NOMO-1 treated with DMSO at 0.1 percent for 48 hours (cell line): ENCODE results near the gene FASTKD3.

Source experiments
- DNase-seq: peaks from one replicate; lab custom pipeline; 2025; ENCODE audit not compliant: unreplicated experiment; lab: John Stamatoyannopoulos, UW

The FASTKD3 gene

DNA sequence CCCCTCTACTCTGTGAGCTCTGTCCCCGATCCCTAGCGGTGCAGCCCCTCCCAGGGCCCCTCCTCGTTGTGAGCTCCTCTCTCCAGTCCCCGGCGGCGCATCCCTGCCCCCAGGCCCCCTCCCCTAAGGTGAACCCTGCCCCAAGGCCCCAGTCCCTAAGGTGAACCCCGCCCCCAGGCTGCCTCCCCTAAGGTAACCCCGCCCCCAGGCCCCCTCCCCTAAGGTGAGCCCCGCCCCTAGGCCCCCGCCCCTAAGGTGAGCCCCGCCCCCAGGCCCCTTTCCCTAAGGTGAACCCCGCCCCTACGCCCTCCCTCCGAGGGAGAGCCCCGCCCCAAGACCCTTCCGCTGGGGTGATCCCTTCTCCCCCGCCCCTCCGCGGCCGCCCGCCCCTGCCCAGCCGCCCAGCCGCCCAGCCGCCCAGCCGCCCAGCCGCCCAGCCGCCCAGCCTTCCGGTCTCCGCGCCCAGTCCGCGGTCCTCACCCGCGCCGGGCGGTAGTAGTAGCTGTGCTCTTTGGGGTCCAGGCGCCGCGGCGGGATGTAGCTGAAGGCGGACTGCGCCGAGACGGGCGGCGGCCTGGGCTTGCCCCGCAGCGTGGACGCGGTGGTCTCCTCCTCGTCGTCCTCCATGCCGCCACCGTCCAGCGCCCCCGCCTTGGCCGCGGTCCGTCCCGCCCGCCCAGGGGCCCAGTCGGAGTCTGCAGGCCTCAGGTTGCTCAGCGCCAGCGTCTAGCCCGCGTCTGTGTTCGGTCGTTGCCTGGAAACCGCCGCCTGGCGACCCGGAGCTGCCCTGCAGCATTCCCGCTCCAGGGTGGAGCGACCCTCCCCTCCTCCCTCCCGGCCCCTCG lies 18.2 kb downstream of the FASTKD3 start, which contains the start of gene CFAP90:
Gene CFAP90, minus strand, starts transcription at position 739 of the 845 bp plus-strand sequence. Its CDS starts 112 bp downstream, at position 627.
- DNase-seq = no peak

DNA sequence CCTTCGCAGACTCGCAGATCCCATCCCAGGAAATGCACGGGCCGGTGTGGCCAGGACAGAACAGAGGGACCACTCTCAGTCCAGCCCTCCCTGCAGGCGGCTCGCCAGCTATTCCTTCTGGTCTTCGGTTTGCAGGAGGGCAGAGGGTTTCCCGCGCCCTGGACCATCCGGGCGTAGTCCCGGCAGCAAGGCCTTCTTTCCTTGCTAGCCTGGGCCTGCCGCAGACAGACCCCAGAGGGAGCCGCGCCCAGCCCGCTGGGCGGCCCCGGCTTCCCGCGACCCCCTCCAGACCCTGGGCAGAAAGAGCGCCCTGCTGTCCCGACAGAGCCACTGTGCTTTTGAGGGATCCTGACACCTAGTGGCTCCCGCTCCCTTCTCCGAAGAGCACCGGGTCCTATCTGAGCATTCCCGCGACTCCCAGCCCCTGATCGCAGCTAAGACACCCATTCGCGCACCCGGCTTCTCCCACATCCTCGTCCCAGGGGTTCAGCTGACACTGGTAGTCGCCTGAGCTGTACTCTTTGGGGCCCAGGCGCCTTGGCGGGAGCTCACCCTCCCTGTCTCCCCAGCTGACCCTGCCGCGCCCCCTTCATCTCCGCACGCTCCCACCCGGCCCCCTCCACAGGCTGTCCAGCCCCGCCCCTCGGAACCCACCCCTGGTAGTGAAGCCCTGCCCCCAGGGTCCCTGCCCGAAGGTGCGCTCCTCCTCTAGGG lies 19.0 kb downstream of the FASTKD3 start:
- no peak for DNase-seq

GRCh38 chr5:7848296-7848695 lies 20.5 kb downstream of the FASTKD3 start:
- no peak for DNase-seq

DNA sequence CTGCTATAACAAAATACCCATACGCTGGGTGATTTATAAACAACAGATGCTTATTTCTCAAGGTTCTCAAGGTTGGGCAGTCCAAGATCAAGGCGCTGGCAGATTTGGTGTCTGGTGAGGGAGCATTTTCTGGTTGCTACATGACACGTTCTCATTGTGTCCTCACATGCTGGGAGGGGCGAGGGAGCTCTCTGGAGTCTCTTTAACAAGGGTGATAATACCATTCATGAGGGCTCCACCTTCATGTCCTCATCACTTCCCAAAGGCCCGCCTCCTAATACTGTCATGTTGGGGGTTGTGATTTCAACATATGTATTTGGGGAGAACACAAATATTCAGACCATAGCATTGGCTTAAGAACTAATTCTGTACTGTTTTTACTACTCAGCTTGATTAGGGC lies 22.5 kb downstream of the FASTKD3 start:
- no peak for DNase-seq

- no peak for DNase-seq
Observed at GRCh38 chr5:7845557-7845956, 23.3 kb downstream of the FASTKD3 start.

- DNase-seq = peak; percentile 32
Observed at GRCh38 chr5:7844901-7845300, 23.9 kb downstream of the FASTKD3 start.

DNA sequence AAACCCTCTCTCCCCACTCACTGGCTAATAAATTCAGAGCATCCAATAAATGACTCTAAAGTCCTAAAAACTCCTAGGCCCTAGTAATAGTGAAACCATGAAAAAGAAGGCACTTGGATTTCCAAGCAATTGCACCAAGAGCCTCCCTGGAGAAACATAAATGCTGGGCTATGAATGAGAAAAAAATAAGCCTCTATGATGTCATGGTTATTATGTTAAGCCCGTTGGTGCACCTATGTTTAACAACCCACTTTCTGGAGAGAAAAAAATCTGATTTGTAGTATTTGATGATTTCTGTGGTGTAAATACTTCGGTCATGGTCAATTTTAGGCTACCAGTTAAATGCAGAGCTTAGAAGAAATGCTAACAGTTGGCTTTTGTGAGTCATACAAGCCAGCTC lies 26.3 kb downstream of the FASTKD3 start:
- no peak for DNase-seq

DNA sequence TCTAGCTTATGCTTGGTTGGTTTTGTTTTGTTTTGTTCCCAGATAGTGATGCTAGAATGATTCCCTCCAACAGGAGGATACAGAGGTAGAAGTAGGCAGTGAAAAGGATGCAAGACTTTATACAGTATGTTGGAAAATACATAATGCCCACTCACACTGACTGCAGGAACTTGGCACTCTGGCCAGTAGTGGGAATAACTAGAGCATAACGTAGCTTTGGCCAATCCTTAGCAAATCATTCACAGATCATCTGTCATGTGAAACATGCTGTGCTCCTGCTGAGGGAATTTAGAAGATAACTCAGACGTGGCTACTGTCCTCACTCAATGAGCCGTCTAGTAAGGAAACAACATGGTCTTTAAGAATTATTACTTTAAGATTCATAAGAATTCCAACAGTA lies 31.4 kb downstream of the FASTKD3 start:
- DNase-seq = no peak

GRCh38 chr5:7834982-7835381 lies 33.8 kb downstream of the FASTKD3 start:
- no peak for DNase-seq

DNA sequence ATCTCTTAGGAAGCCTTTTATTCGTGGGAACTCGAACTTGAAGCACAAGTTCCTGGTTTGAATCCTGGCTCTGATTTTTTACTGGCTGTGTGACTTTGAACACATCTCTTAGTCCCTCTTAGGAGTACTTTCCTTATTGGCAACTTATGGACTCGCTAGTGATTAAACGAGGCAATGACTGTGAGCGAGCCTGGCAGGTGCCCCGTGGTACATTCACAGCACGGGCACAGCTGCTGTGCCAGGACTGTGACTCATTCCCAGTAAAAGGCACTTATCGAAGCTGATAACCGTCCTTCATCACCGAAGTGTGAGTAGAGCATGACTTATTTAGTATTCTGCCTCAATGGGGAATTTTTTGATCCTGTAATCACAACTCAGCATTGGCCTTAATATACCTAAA lies 40.6 kb downstream of the FASTKD3 start:
- no peak for DNase-seq

DNA sequence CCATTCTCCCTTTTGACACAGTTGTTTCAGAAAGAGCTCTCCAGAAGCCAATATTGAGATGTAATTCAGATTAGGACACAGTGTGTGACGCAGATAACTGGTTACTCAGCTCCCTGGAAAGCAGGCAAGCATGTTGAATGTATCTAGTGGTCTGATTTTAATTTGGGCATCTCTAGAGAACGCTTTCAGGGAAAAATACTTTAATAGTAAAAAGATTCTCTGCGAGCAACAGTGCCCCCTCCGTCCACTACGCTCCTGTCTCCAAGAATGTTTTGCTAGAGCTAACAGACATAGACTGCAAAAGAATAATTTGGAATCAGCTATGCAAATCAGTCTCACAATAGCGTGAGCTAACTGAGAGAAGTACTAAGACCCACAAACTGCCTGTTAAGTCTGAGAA lies 41.2 kb downstream of the FASTKD3 start:
- no peak for DNase-seq

DNA sequence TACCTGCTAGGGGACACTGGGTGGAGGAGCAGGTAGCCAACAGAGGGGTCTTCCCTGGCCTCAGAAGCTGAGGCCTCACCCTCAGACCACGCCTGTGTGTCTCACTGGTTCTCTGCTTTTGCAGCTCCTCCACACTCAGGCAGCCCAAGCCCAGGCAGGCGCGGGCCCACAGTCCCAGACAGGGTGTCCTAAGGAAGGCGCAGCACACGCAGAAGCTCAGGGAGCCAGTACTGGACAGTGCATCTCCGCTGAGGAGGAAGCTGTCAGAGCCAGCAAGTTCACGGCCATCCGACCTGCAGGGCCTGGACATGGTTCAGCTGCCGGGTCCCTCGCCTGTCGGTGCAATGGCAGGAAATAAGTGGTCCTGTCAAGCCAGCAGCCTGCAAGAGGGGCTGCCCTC lies 43.2 kb downstream of the FASTKD3 start:
- no peak for DNase-seq

- DNase-seq = no peak
Observed at GRCh38 chr5:7824995-7825394, 43.8 kb downstream of the FASTKD3 start.

DNA sequence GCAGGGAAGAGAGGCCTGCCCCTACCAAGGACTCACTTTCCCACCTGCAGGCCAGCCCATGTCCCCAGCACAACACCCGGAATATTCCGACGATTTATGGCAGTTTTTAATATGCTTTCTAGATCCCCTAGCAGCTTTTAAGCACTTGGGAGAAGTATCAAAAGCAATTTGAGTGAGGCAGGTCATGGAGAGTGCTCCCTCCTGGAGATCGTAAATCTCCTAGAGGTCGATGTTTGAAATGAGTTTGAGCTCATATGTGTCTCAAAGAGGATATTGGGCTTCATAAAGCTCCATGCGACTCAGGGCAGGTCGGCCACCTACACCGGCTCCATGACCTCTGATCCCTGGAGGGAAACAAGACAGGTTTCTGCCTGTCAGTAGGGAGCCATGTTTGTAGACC lies 45.2 kb downstream of the FASTKD3 start:
- no peak for DNase-seq

DNA sequence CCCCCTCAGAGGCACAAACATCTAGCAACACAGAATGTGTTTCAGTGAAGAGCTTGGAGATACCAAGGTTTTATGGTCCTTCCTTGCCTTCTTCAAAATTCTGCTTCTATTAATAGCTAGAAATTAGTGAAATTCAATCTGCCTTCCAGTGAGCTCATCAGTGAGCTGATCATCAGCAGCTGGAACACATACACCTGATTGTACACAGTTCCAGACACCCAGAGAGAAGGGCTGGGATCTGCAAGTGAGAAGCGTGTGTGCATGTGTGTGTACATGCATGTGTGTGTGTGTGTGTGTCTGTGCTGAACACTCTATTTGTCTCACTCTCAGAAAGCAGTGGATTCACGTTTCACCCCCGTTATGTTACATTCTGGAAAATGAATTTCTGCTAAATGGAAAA lies 46.4 kb downstream of the FASTKD3 start:
- DNase-seq = no peak

- no peak for DNase-seq
Observed at GRCh38 chr5:7816535-7816901, 52.3 kb downstream of the FASTKD3 start.

GRCh38 chr5:7815892-7816534 lies 52.8 kb downstream of the FASTKD3 start:
- peak; percentile 97 for DNase-seq

DNA sequence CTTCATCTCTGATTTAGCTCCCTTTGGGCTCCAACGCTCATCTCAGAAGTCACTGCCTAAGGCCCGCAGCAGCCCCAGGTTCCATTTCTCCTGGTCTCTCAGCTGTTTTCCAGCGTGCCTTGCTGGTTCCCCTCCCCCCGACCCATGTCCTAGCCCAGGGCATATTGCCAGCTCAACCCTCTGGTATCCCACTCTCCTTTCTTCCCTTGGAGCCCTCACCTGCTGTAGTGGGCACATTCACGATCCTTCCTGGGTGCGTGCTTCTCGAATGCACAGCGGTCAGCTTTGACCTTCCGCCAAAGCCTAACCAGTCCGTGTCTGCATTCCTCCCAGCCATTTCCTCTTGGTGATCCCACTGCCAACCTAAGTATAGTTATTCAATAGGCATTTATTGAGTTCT lies 54.0 kb downstream of the FASTKD3 start:
- no peak for DNase-seq

DNA sequence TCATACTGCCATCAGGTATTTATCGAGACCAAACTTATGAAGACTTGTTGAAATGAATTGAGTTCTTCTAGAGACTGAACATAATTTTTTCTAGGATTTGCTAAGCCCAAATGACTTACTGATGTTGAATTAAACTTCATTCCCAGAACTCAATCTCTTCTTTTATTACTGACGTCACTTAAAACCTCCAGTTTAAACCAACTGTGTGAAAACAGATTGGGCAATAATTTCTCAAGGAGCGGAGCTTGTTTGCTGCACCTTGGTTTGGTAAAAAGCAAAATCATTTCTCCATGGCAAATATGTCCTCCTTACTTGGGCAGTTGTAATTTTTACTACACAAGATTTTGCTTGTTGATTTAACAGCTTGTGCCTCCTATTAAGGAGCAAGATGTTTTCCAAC lies 55.3 kb downstream of the FASTKD3 start:
- DNase-seq = no peak

GRCh38 chr5:7813007-7813406 lies 55.8 kb downstream of the FASTKD3 start:
- no peak for DNase-seq

- no peak for DNase-seq
Observed at GRCh38 chr5:7811715-7812114, 57.1 kb downstream of the FASTKD3 start.
